ENCODE results near the gene PAPOLA. TPM values are rescaled to one million over a fixed set of nuclear protein-coding genes. Genes with fewer than 3 reads are reported as not detected.

The PAPOLA gene
- total RNA-seq = 65.4 and 67.7 TPM in 2 replicates

GRCh38 chr14:96501740-96502620 is at the start of gene PAPOLA:
Gene PAPOLA, plus strand, starts transcription at chr14:96502382. Its CDS starts 211 bp downstream, at chr14:96502593.

Other genes starting within 250 kb of the PAPOLA start
- 62.3 and 67.5 TPM in 2 replicates for gene BDKRB1, start 246.2 kb upstream of the PAPOLA start, total RNA-seq
- gene ATG2B, start 139.0 kb upstream of the PAPOLA start, total RNA-seq = 10.4 and 12.8 TPM in 2 replicates
- 35.2 and 38.8 TPM in 2 replicates for gene GSKIP, start 138.9 kb upstream of the PAPOLA start, total RNA-seq
- gene AK7, start 110.3 kb upstream of the PAPOLA start, total RNA-seq = 1.2 and 1.9 TPM in 2 replicates

Measured in myometrial cell (primary cell).